Adipocyte (in vitro differentiated cells): ENCODE data around the gene SLC37A3.
A peak's percentile ranks its signal among the peaks of the same experiment; 100 is the strongest.

Experiments
- DNase-seq: peaks from one replicate; pipeline ENCODE4 v3.0.0-alpha.2; 2015; ENCODE audit warnings: low read depth
- H3K27me3 ChIP-seq: replicated peaks from 2 replicates; pipeline ENCODE4 v1.7.0; 2013; ENCODE audit warnings: mild to moderate bottlenecking, low read length, moderate library complexity; ENCODE audit not compliant: control insufficient read depth, insufficient read depth
- H3K36me3 ChIP-seq: 2 replicates; pipeline ENCODE4 v1.7.0; 2013; ENCODE audit warnings: low read length, mild to moderate bottlenecking, moderate library complexity; ENCODE audit not compliant: control insufficient read depth, insufficient read depth, severe bottlenecking
- H3K4me1 ChIP-seq: 2 replicates; pipeline ENCODE4 v1.7.0; 2013; ENCODE audit warnings: mild to moderate bottlenecking, low read length, moderate library complexity; ENCODE audit not compliant: control insufficient read depth, insufficient read depth
- H3K4me3 ChIP-seq: 2 replicates; pipeline ENCODE4 v1.7.0; 2013; ENCODE audit warnings: mild to moderate bottlenecking, low read length, moderate library complexity
- H3K9ac ChIP-seq: 2 replicates; pipeline ENCODE4 v1.7.0; 2013; ENCODE audit warnings: mild to moderate bottlenecking, low read length, moderate library complexity
- H3K9me3 ChIP-seq: 2 replicates; pipeline ENCODE4 v1.7.0; 2013; ENCODE audit warnings: mild to moderate bottlenecking, low read length, moderate library complexity; ENCODE audit not compliant: control insufficient read depth

SLC37A3 gene

GRCh38 chr7:140398821-140399220 lies 491 bp upstream of the SLC37A3 start:
- no peak for DNase-seq
- H3K9me3 ChIP-seq: no peaks in the 10 kb centered on the region
- H3K36me3 ChIP-seq: no peaks in the 10 kb centered on the region
- no peak overlapping the region for H3K4me3 ChIP-seq
- peaks cover 34% of the 10 kb centered on the region for H3K4me1 ChIP-seq
- no peak overlapping the region for H3K9ac ChIP-seq
- H3K27me3 ChIP-seq: peaks cover 2% of the 10 kb centered on the region

- H3K9me3 ChIP-seq: no peaks in the 10 kb centered on the region
- no peaks in the 10 kb centered on the region for H3K36me3 ChIP-seq
- DNase-seq: no peak
- no peaks in the 10 kb centered on the region for H3K27me3 ChIP-seq
- peaks cover 28% of the 10 kb centered on the region for H3K4me1 ChIP-seq
- H3K4me3 ChIP-seq: no peak overlapping the region
- H3K9ac ChIP-seq: no peak overlapping the region
Measured at GRCh38 chr7:140393756-140394306, 4.5 kb downstream of the SLC37A3 start.

- no peaks in the 10 kb centered on the region for H3K36me3 ChIP-seq
- no peak overlapping the region for H3K9ac ChIP-seq
- no peaks in the 10 kb centered on the region for H3K9me3 ChIP-seq
- H3K27me3 ChIP-seq: no peaks in the 10 kb centered on the region
- peaks cover 24% of the 10 kb centered on the region for H3K4me1 ChIP-seq
- no peak for DNase-seq
- H3K4me3 ChIP-seq: no peak overlapping the region
Measured at GRCh38 chr7:140391634-140392033, 6.7 kb downstream of the SLC37A3 start.

- no peaks in the 10 kb centered on the region for H3K27me3 ChIP-seq
- H3K4me3 ChIP-seq: no peak overlapping the region
- no peaks in the 10 kb centered on the region for H3K9me3 ChIP-seq
- H3K4me1 ChIP-seq: peaks cover 14% of the 10 kb centered on the region
- DNase-seq: peak; percentile 20
- no peak overlapping the region for H3K9ac ChIP-seq
- H3K36me3 ChIP-seq: no peaks in the 10 kb centered on the region
Measured at GRCh38 chr7:140390466-140391190, 7.7 kb downstream of the SLC37A3 start.

GRCh38 chr7:140390034-140390433 lies 8.3 kb downstream of the SLC37A3 start:
- H3K4me3 ChIP-seq: no peak overlapping the region
- H3K36me3 ChIP-seq: no peaks in the 10 kb centered on the region
- no peaks in the 10 kb centered on the region for H3K27me3 ChIP-seq
- no peaks in the 10 kb centered on the region for H3K9me3 ChIP-seq
- no peak overlapping the region for H3K9ac ChIP-seq
- DNase-seq: no peak
- H3K4me1 ChIP-seq: peaks cover 14% of the 10 kb centered on the region

- H3K4me3 ChIP-seq: no peak overlapping the region
- H3K9ac ChIP-seq: no peak overlapping the region
- no peaks in the 10 kb centered on the region for H3K36me3 ChIP-seq
- no peaks in the 10 kb centered on the region for H3K9me3 ChIP-seq
- no peak for DNase-seq
- no peaks in the 10 kb centered on the region for H3K27me3 ChIP-seq
- peaks cover 14% of the 10 kb centered on the region for H3K4me1 ChIP-seq
Measured at GRCh38 chr7:140389445-140389844, 8.9 kb downstream of the SLC37A3 start.

GRCh38 chr7:140384894-140385545 lies 13.3 kb downstream of the SLC37A3 start:
- Histone ChIP-seq H3K27me3 (no peaks in the 10 kb centered on the region), H3K4me3 (no peak overlapping the region), H3K36me3 (peaks cover 19% of the 10 kb centered on the region), H3K9ac (no peak overlapping the region), H3K9me3 (no peaks in the 10 kb centered on the region), H3K4me1 (no peaks in the 10 kb centered on the region)
- DNase-seq: no peak

GRCh38 chr7:140383954-140384713 lies 14.2 kb downstream of the SLC37A3 start:
- no peak for DNase-seq
- Histone ChIP-seq H3K27me3 (no peaks in the 10 kb centered on the region), H3K36me3 (peaks cover 27% of the 10 kb centered on the region), H3K4me3 (no peak overlapping the region), H3K4me1 (no peaks in the 10 kb centered on the region), H3K9me3 (no peaks in the 10 kb centered on the region), H3K9ac (no peak overlapping the region)

- no peaks in the 10 kb centered on the region for H3K4me1 ChIP-seq
- no peak overlapping the region for H3K4me3 ChIP-seq
- H3K9me3 ChIP-seq: no peaks in the 10 kb centered on the region
- no peak overlapping the region for H3K9ac ChIP-seq
- H3K27me3 ChIP-seq: no peaks in the 10 kb centered on the region
- peaks cover 37% of the 10 kb centered on the region for H3K36me3 ChIP-seq
- DNase-seq: no peak
Measured at GRCh38 chr7:140375892-140376730, 22.2 kb downstream of the SLC37A3 start.

- no peaks in the 10 kb centered on the region for H3K4me1 ChIP-seq
- peaks cover 33% of the 10 kb centered on the region for H3K36me3 ChIP-seq
- no peak for DNase-seq
- no peaks in the 10 kb centered on the region for H3K27me3 ChIP-seq
- H3K9me3 ChIP-seq: no peaks in the 10 kb centered on the region
- no peak overlapping the region for H3K9ac ChIP-seq
- no peak overlapping the region for H3K4me3 ChIP-seq
Measured at GRCh38 chr7:140375323-140375722, 23.0 kb downstream of the SLC37A3 start.
